Measurements from ENCODE around the gene INPP5K.
"Not testable (repeated sequence)": the region's sequence is repeated elsewhere in the genome, so short reads cannot be mapped to it uniquely, and the experiment has no call there.

Gene INPP5K

DNA sequence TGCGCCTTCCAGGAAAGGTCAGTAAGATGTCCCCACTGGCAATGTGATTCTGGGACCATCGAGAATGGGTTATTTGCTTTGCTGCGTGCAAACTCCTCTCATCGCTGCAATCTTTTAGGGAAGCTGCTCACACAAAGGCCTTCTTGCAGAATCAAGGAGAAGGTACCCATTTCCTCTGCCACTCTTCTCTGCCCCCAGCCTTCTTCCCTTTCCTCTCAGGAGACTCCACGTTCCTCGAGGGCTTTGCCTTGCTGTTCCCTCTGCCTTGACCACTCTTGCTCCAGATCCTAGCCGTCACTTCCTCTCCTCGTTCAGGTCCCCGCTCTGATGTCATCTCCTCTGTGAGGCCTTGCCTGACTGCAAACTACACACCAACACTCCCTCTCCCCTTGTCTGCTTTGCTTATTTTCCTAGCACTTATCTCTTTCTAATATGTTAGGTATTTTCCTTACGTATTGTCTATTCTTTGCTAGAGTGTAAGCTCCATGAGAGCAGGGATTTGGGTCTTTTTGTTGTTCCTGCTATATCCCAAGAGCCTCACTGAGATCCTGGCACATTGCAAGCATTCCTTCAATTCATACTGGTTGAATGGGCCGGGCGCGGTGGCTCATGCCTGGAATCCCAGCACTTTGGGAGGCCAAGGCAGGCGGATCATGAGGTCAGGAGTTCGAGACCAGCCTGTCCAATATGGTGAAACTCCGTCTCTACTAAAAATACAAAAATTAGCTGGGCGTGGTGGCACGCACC, 55.0 kb downstream of the INPP5K start:
- no peak for DNase-seq

DNA sequence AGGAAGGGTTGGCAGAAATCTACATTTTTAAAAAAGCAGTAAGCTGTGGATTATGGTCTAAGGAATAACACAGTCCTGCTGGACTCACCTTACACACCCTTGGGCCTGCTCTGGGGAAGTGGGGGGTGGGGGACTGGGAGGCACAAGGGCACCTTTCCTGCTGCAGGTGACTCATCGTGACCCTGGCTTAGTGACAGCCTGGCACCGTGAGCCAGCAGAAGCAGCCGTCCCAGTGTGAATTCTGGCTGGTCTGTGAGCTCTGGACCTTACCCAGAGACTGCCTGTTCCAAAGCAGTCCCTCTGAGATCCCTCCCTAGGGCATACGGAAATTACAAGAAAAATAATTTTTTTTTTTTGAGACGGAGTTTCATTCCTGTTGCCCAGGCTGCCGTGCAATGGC, 56.2 kb downstream of the INPP5K start:
- no peak for DNase-seq

DNA sequence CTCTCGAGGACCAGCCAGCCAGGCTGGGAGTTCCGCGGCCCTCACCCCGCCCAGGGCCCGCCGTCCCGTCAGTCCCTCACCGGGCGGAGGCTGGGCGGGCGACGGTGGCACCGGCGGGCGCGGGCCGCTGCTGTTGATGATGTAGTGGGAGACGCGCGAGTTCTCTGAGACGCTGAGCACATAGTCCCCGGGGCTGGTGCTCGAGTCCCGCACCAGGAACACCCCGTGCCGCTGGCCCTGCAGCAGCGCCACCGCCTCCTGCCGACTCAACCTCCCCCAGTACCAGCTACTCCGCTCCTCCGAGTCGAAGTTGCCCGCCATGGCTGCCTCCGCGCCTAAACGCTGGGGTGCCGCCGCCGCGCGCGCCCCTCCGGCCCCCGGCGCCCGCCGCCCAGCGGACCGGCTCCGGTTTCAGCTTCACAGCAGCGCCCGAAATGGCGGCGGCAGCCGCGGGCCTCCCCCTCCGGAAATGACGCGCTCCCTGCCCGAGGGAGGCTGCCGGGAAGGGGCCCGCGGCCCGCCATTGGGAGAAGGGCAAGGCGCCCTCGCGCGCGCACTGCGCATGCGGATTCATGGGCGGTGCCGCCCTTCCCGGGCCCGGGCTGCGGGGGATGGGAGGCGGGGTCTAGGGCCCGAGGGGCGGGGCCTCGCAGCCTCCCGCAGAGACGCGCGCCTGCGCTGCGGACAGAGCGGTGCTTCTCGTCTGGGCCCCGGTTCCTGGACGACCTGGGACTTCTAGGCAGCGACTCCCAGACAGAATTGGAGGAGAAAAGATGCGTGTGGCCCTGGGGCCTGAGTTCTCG, 60.4 kb downstream of the INPP5K start, which contains the start of gene CRK:
CRK (minus strand) TSS at position 436 of the 803 bp plus-strand sequence; CDS start at position 321, 115 bp downstream.
- DNase-seq = peak; percentile 99

DNA sequence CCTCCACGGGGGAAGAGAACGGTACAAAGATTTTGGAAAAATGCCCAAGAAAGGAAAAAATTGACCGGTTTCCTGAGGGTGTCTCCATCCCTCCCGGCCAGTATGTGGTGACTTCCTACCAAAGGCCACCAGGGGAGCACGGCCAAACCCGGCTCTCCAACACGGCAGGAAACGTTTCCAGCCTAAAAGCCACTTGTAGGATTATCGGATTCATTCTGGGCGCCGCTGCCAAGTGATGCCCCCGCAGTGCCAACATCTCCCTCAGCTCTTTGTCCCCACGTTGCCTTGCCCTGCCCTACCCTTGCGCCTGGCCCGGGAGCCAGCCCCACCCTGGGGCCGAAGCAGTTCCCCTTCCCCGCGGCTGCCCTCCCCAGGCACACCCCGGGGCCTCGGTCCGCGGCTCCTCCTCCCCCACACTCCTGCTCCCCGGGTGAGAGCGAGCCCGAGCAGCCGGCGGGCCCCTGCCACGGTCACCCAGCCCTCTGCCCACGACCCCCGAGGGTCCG, 61.1 kb downstream of the INPP5K start:
- peak; percentile 21 for DNase-seq

DNA sequence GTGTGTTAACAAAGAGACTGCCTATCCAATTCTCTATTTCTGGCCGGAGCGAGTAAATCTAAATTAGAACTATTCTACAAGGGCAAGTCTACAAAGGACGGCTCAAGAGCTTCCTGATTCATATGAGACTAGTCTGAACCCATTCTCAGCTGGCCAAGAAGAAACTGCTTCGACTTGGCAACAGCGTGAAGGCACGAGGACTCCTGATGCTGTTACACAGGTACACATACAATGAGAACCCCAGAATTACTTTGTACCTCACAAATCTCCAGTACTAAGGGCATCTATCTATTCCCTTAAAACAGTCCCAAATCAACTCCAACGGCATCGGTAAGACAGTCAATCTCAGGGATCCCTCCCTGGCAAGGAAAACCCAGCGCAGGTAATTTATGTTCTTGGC, 61.9 kb downstream of the INPP5K start:
- DNase-seq = no peak

- DNase-seq = not testable (repeated sequence)
Observed at GRCh38 chr17:1453694-1454093, 62.7 kb downstream of the INPP5K start.

- no peak for DNase-seq
Observed at GRCh38 chr17:1452836-1453235, 63.6 kb downstream of the INPP5K start.

- DNase-seq = not testable (repeated sequence)
Observed at GRCh38 chr17:1450261-1450660, 66.2 kb downstream of the INPP5K start.

DNA sequence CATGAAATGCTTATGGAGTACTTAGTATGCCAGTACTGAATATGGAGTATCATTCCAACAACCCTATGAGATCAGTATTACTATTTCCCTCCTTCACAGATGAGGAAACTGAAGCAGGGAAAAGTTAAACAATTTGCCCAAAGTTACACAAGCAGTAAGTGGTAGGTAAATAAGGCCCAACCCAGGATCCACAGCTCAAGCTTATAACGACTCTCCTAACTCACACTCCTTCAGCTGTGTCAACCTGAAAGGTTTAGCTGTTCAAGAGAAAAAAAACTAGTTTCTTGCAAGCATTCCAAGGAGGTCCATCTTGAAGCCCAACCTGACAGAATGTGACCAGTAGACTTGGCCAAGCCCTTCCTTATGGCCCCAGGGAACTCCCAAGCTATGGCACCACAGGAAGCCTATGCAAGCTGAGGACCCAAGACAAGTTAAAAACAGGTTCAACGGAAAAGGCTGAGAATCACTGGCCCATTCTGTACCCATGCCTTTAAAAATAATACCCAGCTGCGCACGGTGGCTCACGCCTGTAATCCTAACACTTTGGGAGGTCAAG, 66.9 kb downstream of the INPP5K start:
- DNase-seq = no peak

DNA sequence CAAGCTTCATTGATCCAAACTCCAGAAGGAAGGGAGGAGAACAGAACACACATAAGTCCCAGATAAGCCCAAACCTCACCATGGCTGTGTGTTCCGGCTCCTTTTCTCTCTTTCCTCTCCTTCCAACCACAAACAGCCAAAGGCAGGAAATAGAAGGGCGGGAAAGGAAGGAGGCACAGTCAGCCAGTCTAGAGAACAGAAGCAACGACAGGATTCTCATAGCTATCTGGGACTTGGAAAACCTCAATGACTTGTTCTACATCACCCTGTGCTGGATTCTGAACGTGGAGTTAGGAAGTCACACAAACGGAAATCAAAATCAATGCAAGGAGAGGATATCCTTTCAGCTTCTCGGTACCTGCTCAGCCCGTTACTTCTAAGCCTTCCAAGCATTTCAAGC, 69.4 kb downstream of the INPP5K start:
- no peak for DNase-seq

- no peak for DNase-seq
Observed at GRCh38 chr17:1446201-1446600, 70.2 kb downstream of the INPP5K start.

DNA sequence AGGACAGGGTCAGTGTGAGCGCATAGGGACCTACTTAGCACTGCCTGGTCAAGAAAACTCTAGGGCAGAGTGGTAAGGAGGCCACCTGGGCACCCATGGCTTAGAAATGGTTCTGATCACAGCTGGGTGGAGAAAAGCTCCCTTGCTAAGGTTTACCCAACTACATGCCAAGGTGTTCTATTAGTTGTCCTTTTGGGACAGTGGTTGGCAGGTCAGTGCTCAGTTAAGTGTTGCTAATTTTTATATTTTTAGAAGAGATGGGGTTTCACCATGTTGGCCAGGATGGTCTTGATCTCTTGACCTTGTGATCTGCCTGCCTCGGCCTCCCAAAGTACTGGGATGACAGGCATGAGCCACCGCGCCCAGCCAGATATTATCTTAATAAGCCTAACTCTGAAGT, 70.7 kb downstream of the INPP5K start:
- DNase-seq = not testable (repeated sequence)

Data from stimulated activated CD4-positive, alpha-beta T cell treated with anti-CD3 and anti-CD28 coated beads, Interleukin-4, amount 100 ng/mL, for 1 hour (primary cell).